Activated CD4-positive, alpha-beta T cell treated with anti-CD3 and anti-CD28 coated beads, Interleukin-2, Interleukin-6, amounts not matched to agents 100 ng/mL and 50 ng/mL, durations not matched to agents 16 hours and 8 hours (primary cell): ENCODE measurements around the gene DNMT3A.

Source experiments
- DNase-seq: peaks from one replicate; pipeline ENCODE4 v3.0.0-alpha.2; 2020

DNMT3A gene

DNA sequence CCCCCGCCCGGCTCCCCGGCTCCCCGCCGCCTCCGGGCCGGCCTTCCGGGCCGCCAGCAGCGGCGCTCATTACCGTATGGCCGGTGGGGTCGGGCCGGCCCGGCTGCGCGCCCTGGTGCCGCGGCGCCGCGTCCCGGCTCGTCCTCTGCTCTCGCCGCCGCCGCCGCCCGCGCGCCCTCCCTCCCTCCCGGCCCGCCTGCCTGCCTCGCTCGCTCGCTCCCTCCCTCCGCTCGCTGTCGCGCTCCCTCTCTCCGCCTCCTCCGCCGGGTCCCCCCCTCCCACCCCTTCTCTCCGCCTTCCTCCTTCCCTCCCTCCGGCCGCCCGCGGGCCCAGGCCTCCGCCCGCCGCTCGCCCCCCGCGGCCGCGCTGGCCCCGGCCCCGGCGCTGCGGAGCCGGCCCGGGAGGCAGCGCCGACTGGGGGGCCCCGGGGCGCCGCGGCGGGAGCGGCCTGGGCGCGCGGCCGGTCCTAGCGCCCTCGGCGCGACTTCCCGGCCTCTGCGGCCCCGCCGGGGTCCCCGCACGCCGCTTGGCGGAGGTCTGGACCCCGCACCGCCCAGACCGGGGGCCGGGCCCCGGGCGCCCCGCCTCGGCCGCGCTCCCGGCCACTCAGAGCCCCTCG lies at the start of gene DNMT3A:
DNMT3A (minus strand) TSS at position 173 of the 619 bp plus-strand sequence. CDS start 27,941 bp downstream, outside the sequence.
- DNase-seq = peak; percentile 71

DNA sequence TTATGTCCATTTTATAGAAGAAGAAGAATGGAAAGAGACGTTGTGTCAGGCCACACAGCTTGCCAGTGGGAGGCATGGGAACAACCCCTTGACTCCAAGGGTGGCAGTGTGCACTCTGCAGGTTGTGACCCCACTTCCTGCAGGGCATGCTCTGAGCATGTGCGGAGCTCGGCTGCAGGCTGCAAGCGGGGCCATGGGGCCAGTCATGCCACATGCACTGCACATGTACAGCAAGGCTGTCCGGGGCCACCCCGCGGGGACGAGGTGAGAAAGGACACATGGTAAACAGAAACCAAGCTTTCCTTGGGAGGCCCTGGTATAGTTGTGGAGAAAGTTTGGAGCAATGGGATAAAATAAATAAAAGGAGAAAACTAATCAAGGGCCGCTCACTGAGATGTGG lies 47.4 kb upstream of the DNMT3A start:
- no peak for DNase-seq

GRCh38 chr2:25388491-25388890 lies 46.8 kb upstream of the DNMT3A start:
- no peak for DNase-seq

DNA sequence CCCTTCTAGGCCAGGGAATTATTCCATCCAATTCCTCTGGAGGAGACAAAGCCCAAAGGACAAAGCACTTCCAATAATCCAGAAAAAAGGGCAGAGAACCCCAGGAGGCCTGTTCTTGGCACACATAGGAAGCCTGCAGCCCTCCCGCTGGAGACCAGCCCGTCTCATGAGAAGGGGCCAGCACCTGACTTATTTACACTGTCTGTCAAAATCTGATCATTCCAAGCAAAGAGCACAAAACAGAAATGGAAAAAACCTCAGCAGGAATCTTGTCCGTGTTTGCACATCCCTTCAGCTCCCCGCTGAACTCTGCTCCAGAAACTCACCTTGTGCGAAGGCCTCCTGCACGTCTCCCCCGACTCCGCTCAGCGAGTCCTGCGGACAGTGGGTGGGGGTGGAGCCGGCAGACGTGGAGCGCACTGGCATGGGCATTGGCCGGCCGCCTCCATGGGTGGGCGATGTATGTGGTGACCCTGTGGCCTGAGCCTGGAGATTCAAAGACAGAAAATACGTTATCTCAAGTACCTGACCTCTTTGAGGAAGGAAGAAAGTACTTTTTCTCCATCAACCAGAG lies 46.2 kb upstream of the DNMT3A start:
- DNase-seq = no peak

- DNase-seq = no peak
Observed at GRCh38 chr2:25386971-25387875, 45.5 kb upstream of the DNMT3A start.

DNA sequence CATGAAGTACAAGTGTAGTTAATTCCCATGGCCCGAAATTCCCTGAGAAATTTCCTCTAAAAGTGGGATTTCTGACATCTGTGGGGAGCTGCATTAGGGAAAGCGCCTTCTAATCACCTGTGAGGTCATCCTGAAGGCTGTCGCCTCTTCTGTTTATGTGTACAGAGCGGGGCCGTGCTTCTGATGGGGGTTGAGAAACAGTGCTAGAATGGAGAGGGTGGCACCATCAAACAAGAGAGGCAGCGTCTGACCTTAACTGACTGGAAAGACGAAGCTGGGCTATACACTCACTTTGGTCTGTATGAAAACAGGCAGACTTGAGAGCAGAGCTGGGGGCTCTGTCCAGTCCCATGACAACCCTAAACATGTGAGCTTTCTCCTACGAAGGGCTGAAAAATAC lies 44.2 kb upstream of the DNMT3A start:
- no peak for DNase-seq

GRCh38 chr2:25383806-25384205 lies 42.1 kb upstream of the DNMT3A start:
- no peak for DNase-seq

GRCh38 chr2:25381502-25381901 lies 39.8 kb upstream of the DNMT3A start:
- no peak for DNase-seq

DNA sequence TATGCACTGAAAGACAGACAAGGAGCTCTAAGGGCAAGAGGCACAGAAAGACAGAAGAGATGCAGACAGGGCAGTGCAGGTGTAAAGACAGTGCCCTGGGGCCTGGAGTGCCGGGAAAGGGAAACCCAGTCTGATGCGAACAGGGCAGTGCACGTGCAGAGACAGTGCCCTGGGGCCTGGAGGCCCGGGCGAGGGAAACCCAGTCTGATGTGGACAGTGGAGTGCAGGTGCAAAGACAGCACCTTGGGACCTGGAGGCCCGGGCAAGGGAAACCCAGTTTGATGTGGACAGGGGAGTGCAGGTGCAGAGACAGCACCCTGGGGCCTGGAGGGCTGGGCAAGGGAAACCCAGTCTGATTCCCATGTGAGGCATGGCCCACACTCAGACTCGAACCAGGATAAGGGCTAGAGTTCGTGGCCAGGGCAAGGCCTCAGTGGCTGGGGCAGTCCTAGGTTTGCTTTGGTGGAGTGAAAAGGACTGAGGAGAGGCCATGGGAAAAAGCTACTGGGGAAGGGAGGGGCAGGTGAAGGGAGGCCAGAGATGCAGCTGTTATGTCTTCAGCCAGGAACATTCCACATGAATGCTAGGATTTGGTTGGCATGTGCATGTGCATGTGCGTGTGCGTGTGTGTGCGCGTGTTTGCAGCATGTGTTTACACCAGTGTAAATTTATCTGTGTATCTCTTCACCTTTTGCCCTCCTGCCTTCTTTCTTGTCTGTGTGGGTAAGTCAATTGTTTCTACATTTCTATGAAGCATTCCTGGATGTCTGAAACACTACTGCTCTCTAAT lies 39.1 kb upstream of the DNMT3A start:
- no peak for DNase-seq

DNA sequence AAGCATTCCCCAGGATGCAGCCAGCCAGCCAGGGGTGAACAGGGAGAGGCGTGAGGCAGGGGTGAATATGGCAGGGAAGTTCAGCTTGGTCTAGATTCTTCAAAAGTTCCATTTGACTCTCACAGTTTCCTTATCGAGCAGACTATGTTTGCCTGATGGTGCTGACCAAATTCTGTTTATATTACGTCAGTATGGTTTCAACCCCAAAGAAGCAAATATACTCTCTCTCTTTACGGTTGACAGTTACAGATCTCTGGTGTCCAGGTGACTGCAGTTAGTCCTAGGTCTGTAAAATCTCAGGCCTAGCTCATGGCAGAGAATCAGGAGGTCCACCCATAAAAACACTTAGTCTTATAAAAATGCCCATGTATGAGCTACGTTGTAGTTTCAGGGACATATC lies 38.3 kb upstream of the DNMT3A start:
- no peak for DNase-seq

GRCh38 chr2:25379535-25379934 lies 37.8 kb upstream of the DNMT3A start:
- no peak for DNase-seq

GRCh38 chr2:25378731-25379490 lies 37.2 kb upstream of the DNMT3A start:
- DNase-seq = no peak

GRCh38 chr2:25377822-25378421 lies 36.2 kb upstream of the DNMT3A start:
- no peak for DNase-seq

DNA sequence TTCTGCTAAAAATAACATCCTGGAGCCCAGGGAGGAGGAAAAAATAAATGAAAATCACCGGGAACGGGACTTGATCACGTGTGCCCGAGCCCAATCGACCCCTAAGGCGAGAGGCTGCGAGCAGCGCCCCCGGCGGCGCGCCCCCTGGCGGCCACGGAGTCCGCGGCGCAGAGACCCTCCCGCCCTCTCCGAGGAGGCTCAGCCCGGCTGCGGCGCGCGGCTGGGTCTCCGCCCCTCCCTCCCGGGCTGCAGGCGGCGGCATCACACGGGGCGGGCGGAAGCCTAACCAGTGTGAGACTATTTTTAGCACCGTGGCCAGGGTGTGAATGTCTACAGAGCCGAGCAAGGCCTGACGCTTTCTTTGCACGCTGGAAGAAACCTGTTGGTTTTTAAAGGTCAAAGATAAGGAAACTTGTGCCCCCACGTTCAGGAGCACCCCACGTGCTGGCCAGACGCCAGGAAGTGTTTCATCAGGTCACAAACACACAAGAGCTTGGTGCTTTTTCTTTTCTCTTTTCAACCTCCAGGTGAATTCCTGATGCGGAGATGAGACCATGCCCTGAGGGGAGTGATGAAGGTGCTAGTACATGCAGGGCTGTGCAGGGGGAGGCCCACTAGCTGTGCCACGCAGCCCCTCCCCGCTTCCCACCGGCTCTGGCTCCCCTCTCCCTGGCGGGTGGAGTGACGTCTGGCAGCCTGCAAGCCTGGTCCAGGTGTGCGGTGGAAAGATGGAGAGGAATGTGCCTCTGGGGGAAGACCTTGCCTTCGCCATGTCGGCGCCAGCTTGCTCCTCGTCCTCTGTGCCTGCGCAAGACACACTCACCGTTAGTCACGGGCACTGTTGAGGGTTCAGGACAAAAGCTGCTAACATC lies 35.3 kb upstream of the DNMT3A start:
- DNase-seq = peak; percentile 96

DNA sequence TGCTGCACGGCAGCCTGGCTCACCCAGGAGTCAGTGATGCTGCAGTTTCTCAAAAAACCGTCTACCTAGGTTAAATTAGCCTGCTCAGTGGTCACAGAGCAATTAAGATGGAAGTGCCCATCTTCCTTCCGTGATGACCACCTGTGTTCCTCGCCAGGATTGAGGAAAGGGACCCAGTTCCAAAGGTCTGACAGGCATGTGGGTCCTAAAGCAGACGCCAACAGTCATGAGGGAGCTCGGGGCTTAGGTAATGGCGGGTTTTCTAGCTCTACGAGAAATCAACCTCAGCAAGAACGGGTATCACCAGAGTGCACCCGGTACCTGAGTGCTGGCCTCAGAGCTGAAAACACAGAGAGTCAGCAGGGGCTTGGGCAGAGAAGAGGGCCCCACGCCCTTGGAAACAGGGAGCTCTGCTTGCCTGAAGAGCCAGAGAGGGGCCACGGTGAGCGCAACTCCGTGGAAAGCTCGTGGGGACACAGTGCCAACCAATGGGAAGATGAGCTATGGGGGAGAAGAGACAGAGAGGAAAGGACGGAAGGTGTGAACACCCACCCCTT lies 34.3 kb upstream of the DNMT3A start:
- no peak for DNase-seq

DNA sequence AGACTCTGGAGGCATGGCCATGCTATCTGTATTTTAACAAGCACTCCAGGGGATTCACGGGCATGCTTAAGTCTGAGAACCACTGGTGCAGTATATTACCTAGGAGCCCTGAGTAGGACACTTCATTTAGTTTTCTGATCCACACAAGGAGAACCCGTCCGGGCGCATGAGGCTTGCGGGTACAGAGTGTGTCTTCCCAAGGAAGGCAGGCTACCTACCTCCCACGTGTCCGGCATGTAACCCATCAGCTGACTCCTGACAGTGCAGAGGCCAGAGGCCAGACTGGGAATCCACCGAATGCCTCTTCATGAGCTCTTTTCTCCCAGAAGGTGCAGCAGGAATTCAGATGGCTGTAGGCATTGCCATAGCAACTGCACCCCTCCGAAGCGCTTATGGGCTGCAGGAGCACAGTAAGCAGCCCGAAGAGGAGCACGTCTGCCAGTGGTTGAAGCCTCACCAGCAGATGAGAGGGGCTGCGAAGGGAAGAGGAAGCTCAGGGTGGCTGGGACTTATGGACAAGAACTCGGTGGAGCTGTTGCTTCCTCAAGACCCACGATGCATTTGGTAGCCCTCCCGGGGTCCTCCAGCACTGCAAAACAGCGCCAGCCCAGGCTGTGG lies 33.8 kb upstream of the DNMT3A start:
- DNase-seq = no peak

DNA sequence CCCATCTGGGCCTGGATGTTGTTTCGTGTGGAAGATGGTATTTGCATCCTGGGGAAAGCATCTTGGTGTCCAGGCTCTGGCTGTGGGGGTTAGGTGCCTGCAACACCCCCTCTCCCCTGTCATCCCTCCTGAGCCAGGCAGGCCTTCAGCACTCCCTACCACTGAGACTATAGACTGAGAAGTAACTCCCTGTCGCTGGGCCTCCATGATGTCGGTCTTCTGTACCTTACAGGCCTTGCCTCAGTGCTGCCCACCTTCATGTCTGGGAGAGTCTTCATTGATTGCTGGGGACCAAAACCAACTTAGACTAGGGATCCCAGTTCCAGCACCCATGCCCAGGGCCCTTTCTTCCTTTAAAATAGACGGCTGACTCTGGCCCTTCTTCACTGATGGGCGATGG lies 33.1 kb upstream of the DNMT3A start:
- DNase-seq = no peak

GRCh38 chr2:25374411-25374810 lies 32.7 kb upstream of the DNMT3A start:
- no peak for DNase-seq

GRCh38 chr2:25373269-25373981 lies 31.7 kb upstream of the DNMT3A start:
- DNase-seq = no peak
